Nephron (organoid): ENCODE data around the gene ZNF22.
A peak's percentile ranks its signal among the peaks of the same experiment; 100 is the strongest.

Source experiments
- H3K27ac Mint-ChIP-seq, 3 experiments: 2 replicates each; pipeline ENCODE4 v1.8.0; 2020; ENCODE audit warnings: mixed read lengths in 3 of 3, mild to moderate bottlenecking in 2 of 3, moderate library complexity in 1 of 3
- H3K27me3 Mint-ChIP-seq: 2 replicates; pipeline ENCODE4 v1.8.0; 2021; ENCODE audit warnings: low read depth, mild to moderate bottlenecking, moderate library complexity, mixed read lengths
- H3K36me3 Mint-ChIP-seq: 2 replicates; pipeline ENCODE4 v1.8.0; 2020; ENCODE audit warnings: low read depth, mixed read lengths
- H3K4me1 Mint-ChIP-seq: 2 replicates; pipeline ENCODE4 v1.8.0; 2020; ENCODE audit warnings: mixed read lengths
- H3K4me3 Mint-ChIP-seq, 3 experiments: 2 replicates each; pipeline ENCODE4 v1.8.0; 2020; ENCODE audit warnings: mild to moderate bottlenecking in 3 of 3, mixed read lengths in 3 of 3, moderate library complexity in 2 of 3
- H3K9me3 Mint-ChIP-seq: 2 replicates; pipeline ENCODE4 v1.8.0; 2020; ENCODE audit warnings: mixed read lengths
- CTCF ChIP-seq, 3 experiments: fragments of 200-600 bp; sonication (generic); IDR thresholded peaks; one replicate each; pipeline ENCODE4 v1.5.0; 2021; ENCODE audit warnings: antibody characterized with exemption in 3 of 3; ENCODE audit not compliant: unreplicated experiment in 3 of 3

Gene ZNF22

GRCh38 chr10:44959247-44960087 lies 41.3 kb upstream of the ZNF22 start, which contains the start of gene RASSF4:
Gene RASSF4 (plus strand): TSS chr10:44959802. CDS start chr10:44970203, 10,401 bp downstream.
- H3K4me3 Mint-ChIP-seq: peak within 1 kb of the TSS; percentile 89 to 93 (median 90)
- peaks cover 72% of the 10 kb centered on the region for H3K4me1 Mint-ChIP-seq
- no peak for TF ChIP-seq CTCF (IDR thresholded peaks at IDR 0.05; ENCODE audit: unreplicated experiment in 3 of 3)
- no peaks in the 10 kb centered on the region for H3K27me3 Mint-ChIP-seq
- H3K9me3 Mint-ChIP-seq: no peaks in the 10 kb centered on the region
- H3K27ac Mint-ChIP-seq: peak within 1 kb of the TSS; percentile 82 to 92 (median 91)
- H3K36me3 Mint-ChIP-seq: peaks cover 15% of the 10 kb centered on the region

GRCh38 chr10:44960088-44960460 lies 40.6 kb upstream of the ZNF22 start:
- peaks cover 78% of the 10 kb centered on the region for H3K4me1 Mint-ChIP-seq

DNA sequence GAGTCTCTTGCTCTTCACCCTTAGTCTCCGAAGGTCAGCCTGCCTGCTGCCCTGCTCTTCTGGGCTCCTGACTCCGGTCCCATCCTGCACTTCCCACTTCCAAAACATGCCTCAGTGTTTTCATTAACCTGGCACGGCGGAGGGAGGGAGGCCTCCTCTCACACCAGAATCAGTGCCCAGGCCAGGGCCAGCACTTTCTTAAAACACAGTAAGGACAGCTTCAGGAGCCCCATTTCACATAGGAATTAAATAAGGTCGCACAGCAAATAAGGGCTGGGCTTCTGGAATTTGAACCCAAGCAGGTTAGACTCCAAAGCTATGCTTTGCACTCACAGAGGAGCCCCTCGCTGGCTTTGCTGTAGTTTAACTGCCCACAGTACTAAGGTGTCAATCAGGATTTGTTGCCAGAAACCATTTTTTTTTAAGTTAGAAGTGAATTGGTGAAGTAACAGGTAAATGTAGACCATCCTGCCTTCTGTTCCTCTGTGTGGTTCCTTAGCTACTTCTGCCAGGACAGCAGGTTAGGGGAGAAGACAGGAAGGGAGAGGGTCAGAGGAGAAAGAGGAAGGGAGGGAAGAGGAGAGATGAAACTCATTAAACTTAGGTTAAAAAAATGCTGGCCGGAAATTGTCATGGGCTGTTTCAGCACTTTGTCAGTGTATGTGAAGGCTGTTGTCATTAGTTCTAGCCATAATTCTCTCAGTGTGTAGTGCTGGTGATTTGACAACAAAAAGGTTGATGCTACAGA lies 40.1 kb upstream of the ZNF22 start:
- Mint-ChIP-seq H3K36me3 (peaks cover 12% of the 10 kb centered on the region), H3K4me3 (peak overlapping the region; percentile 89 to 93 (median 90)), H3K9me3 (no peaks in the 10 kb centered on the region), H3K4me1 (peaks cover 84% of the 10 kb centered on the region), H3K27ac (peak overlapping the region; percentile 82 to 92 (median 91)), H3K27me3 (no peaks in the 10 kb centered on the region)
- TF ChIP-seq CTCF (IDR thresholded peaks at IDR 0.05; ENCODE audit: unreplicated experiment in 3 of 3): no peak

More at GRCh38 chr10:44960088-44960460, 40.6 kb upstream of the ZNF22 start:
- Mint-ChIP-seq H3K27ac (peak overlapping the region; percentile 82 to 92 (median 91)), H3K4me3 (peak overlapping the region; percentile 89 to 93 (median 90)), H3K36me3 (peaks cover 12% of the 10 kb centered on the region), H3K27me3 (no peaks in the 10 kb centered on the region), H3K9me3 (no peaks in the 10 kb centered on the region)
- no peak for TF ChIP-seq CTCF (IDR thresholded peaks at IDR 0.05; ENCODE audit: unreplicated experiment in 3 of 3)

GRCh38 chr10:44961230-44961571 lies 39.5 kb upstream of the ZNF22 start:
- no peaks in the 10 kb centered on the region for H3K9me3 Mint-ChIP-seq
- H3K36me3 Mint-ChIP-seq: peaks cover 6% of the 10 kb centered on the region
- H3K4me1 Mint-ChIP-seq: peaks cover 86% of the 10 kb centered on the region
- no peaks in the 10 kb centered on the region for H3K27me3 Mint-ChIP-seq
- no peak for TF ChIP-seq CTCF (IDR thresholded peaks at IDR 0.05; ENCODE audit: unreplicated experiment in 3 of 3)
- H3K27ac Mint-ChIP-seq: peak overlapping the region; percentile 82 to 92 (median 91)
- H3K4me3 Mint-ChIP-seq: peak overlapping the region; percentile 89 to 93 (median 90)

DNA sequence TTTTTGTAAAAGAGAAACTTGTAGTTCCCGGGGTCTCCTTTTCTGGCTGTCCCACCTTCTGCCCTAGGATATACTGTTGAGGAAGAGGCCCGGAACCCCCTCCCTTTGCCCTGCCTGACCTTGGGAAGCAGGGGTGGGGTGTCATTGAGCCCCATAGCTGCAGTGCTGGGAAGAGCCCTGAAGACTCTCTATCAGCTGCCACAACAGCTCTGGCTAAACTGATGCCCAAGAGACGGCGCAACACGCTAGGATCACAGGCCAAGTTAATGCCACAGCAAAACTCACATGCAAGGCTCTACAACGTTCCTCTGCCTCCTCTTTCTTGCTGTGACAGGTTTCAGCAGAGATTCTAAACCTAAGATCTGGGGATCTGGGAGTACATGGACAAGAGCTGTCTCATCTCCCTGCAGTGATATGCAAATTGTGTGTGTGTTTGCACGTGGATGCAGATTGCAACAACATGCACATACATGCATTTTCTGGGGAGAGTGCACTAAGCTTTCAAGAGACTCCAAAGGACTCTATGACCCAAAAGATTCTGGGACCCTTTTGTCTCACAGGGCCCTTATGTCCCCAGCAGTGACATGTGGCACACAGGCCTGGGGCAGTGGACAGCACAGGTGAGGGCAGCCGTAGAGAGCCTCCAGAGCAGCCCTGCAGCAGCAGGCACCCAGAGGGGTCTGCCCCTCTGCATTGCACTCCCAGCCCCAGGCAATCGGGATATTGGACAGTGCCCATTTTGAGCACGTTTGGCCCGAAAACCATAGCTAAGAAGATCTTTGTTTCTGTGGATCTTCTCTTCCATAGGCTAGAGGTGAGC lies 38.6 kb upstream of the ZNF22 start:
- Mint-ChIP-seq H3K4me3 (peak overlapping the region; percentile 89 to 93 (median 90)), H3K4me1 (peaks cover 90% of the 10 kb centered on the region), H3K27me3 (no peaks in the 10 kb centered on the region), H3K36me3 (no peaks in the 10 kb centered on the region), H3K9me3 (no peaks in the 10 kb centered on the region), H3K27ac (peak overlapping the region; percentile 91 to 96 (median 92))
- TF ChIP-seq CTCF (IDR thresholded peaks at IDR 0.05; ENCODE audit: unreplicated experiment in 3 of 3): no peak
